ENCODE data around the gene GALNT2. TPM values are rescaled to one million over a fixed set of nuclear protein-coding genes. Genes with fewer than 3 reads are reported as not detected.

GALNT2 gene
- total and polyA plus RNA-seq, 9 donors: 38.6 to 142 (median 83.7) TPM

DNA sequence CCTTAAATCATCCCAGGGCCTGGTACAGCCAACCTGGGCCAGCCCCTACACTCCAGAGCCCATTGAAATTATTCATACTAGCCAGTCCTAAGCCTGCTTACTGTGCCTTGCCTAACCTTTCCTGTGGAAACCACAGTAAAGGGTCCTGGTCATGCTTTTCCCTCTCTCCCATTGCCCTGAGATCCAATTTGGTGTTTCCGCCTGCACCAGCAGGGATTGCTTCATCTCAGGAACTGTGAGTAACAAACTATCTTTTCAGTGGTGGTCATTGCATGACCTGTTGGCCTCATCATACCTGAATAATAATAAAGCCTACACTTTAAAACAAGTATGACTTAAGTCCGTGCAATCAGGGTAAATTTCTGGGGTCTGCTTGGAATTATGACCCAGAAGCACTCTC lies 18.7 kb upstream of the GALNT2 start:
- WGBS, 3 donors: 84 to 92% (median 88%) methylated on average over 2 of the region's 2 CpGs

GRCh38 chr1:230048922-230049321 lies 18.1 kb upstream of the GALNT2 start:
- H3K36me3 ChIP-seq: no peaks in the 10 kb centered on the region
- 98 to 100% (median 100%) methylated on average over 1 of the region's 1 CpG for WGBS, 3 donors
- H3K9me3 ChIP-seq: no peaks in the 10 kb centered on the region
- H3K4me1 ChIP-seq (ENCODE audit: insufficient read depth): no peaks in the 10 kb centered on the region
- no peaks in the 10 kb centered on the region for H3K27me3 ChIP-seq
- H3K4me3 ChIP-seq: no peak overlapping the region
- intact Hi-C loops (cut with DNase I): no loop called here
- TF ChIP-seq EP300 (IDR thresholded peaks at IDR 0.05) (no peak), POLR2A (IDR thresholded peaks at IDR 0.05) (no peak), CTCF (IDR thresholded peaks at IDR 0.05) (no peak)
- no peak for DNase-seq
- no peak overlapping the region for H3K27ac ChIP-seq

More for the DNA sequence above, 18.7 kb upstream of the GALNT2 start:
- TF ChIP-seq POLR2A (IDR thresholded peaks at IDR 0.05) (no peak), EP300 (IDR thresholded peaks at IDR 0.05) (no peak), CTCF (IDR thresholded peaks at IDR 0.05) (no peak)
- no peak for DNase-seq
- Histone ChIP-seq H3K27me3 (no peaks in the 10 kb centered on the region), H3K36me3 (no peaks in the 10 kb centered on the region), H3K9me3 (no peaks in the 10 kb centered on the region), H3K4me1 (ENCODE audit: insufficient read depth) (no peaks in the 10 kb centered on the region), H3K4me3 (no peak overlapping the region), H3K27ac (no peak overlapping the region)
- intact Hi-C loops (cut with DNase I): no loop called here

- WGBS, 3 donors: 82 to 90% (median 90%) methylated on average over 2 of the region's 2 CpGs
- no peak for DNase-seq
- Histone ChIP-seq H3K9me3 (no peaks in the 10 kb centered on the region), H3K4me1 (ENCODE audit: insufficient read depth) (no peaks in the 10 kb centered on the region), H3K27ac (no peak overlapping the region), H3K27me3 (no peaks in the 10 kb centered on the region), H3K36me3 (no peaks in the 10 kb centered on the region), H3K4me3 (no peak overlapping the region)
- TF ChIP-seq EP300 (IDR thresholded peaks at IDR 0.05): no peak
- no peak for TF ChIP-seq CTCF (IDR thresholded peaks at IDR 0.05)
- TF ChIP-seq POLR2A (IDR thresholded peaks at IDR 0.05): no peak
- intact Hi-C loops (cut with DNase I): no loop called here
Measured at GRCh38 chr1:230049731-230050130, 17.3 kb upstream of the GALNT2 start.

GRCh38 chr1:230050973-230051735 lies 15.9 kb upstream of the GALNT2 start:
- Histone ChIP-seq H3K4me3 (no peak overlapping the region), H3K36me3 (no peaks in the 10 kb centered on the region), H3K27ac (no peak overlapping the region), H3K27me3 (no peaks in the 10 kb centered on the region), H3K4me1 (ENCODE audit: insufficient read depth) (no peaks in the 10 kb centered on the region), H3K9me3 (no peaks in the 10 kb centered on the region)
- TF ChIP-seq CTCF (IDR thresholded peaks at IDR 0.05) (no peak), EP300 (IDR thresholded peaks at IDR 0.05) (no peak), POLR2A (IDR thresholded peaks at IDR 0.05) (no peak)
- intact Hi-C loops (cut with DNase I): no loop called here
- WGBS, 3 donors: 72 to 78% (median 78%) methylated on average over 7 of the region's 7 CpGs
- no peak for DNase-seq

Measured in ovary (tissue), 9 donors.